ENCODE measurements around the gene ADGRL3.

GRCh38 chr4:61996943-61997342 lies 796.8 kb downstream of the ADGRL3 start:
- TF ChIP-seq CTCF (IDR thresholded peaks at IDR 0.05; ENCODE audit: insufficient read depth, low read length, poor library complexity, severe bottlenecking) (no peak), EZH2phosphoT487 (conservative IDR thresholded peaks at IDR 0.05; ENCODE audit: low read length) (no peak)
